H9 (cell line): Measurements from ENCODE around the gene OST4. TPM values are rescaled to one million over a fixed set of nuclear protein-coding genes. Genes with fewer than 3 reads are reported as not detected.
A peak's percentile ranks its signal among the peaks of the same experiment; 100 is the strongest.

ENCODE experiments used
- DNase-seq: peaks from one replicate; pipeline ENCODE4 v3.0.0-alpha.2; 2017
- H2AFZ ChIP-seq: one replicate; pipeline ENCODE4 v1.6.1; 2013; ENCODE audit warnings: mild to moderate bottlenecking, low read length, control low read depth, moderate library complexity
- H2AK5ac ChIP-seq: 2 replicates; pipeline ENCODE4 v1.6.1; 2013; ENCODE audit warnings: low read length, control low read depth, mixed read lengths; ENCODE audit not compliant: insufficient read length
- H2BK120ac ChIP-seq: one replicate; pipeline ENCODE4 v1.6.1; 2013; ENCODE audit warnings: low read depth, mild to moderate bottlenecking, low read length, control low read depth, inconsistent platforms; ENCODE audit not compliant: poor library complexity, severe bottlenecking
- H2BK12ac ChIP-seq: 2 replicates; pipeline ENCODE4 v1.6.1; 2013; ENCODE audit warnings: low read length, control low read depth, mixed read lengths, low read depth; ENCODE audit not compliant: insufficient read length
- H2BK15ac ChIP-seq: 2 replicates; pipeline ENCODE4 v1.6.1; 2013; ENCODE audit warnings: low read depth, low read length, control low read depth
- H2BK20ac ChIP-seq: one replicate; pipeline ENCODE4 v1.6.1; 2013; ENCODE audit warnings: low read depth, mild to moderate bottlenecking, low read length, control low read depth, inconsistent platforms; ENCODE audit not compliant: poor library complexity, severe bottlenecking
- H2BK5ac ChIP-seq: 2 replicates; pipeline ENCODE4 v1.6.1; 2013; ENCODE audit warnings: low read length, control low read depth, mixed read lengths; ENCODE audit not compliant: insufficient read length
- H3K14ac ChIP-seq: 2 replicates; pipeline ENCODE4 v1.6.1; 2013; ENCODE audit warnings: low read length, control low read depth; ENCODE audit not compliant: insufficient read depth
- H3K18ac ChIP-seq: 2 replicates; pipeline ENCODE4 v1.6.1; 2013; ENCODE audit warnings: low read depth, mild to moderate bottlenecking, mixed read lengths, low read length, control low read depth; ENCODE audit not compliant: insufficient read length
- H3K23ac ChIP-seq: 2 replicates; pipeline ENCODE4 v1.6.1; 2013; ENCODE audit warnings: low read length, control low read depth, mixed read lengths, low read depth; ENCODE audit not compliant: insufficient read length
- H3K23me2 ChIP-seq: 2 replicates; pipeline ENCODE4 v1.6.1; 2013; ENCODE audit warnings: low read depth, mild to moderate bottlenecking, mixed read lengths, low read length, control low read depth; ENCODE audit not compliant: insufficient read length, poor library complexity, severe bottlenecking
- H3K27ac ChIP-seq: 2 replicates; pipeline ENCODE4 v1.5.1; 2013; ENCODE audit warnings: low read length, control low read depth, mixed read lengths, low read depth; ENCODE audit not compliant: insufficient read length
- H3K27me3 ChIP-seq: 2 replicates; pipeline ENCODE4 v1.6.1; 2013; ENCODE audit warnings: low read length, control low read depth, inconsistent platforms; ENCODE audit not compliant: insufficient read depth
- H3K4ac ChIP-seq: 2 replicates; pipeline ENCODE4 v1.6.1; 2013; ENCODE audit warnings: low read depth, mild to moderate bottlenecking, control low read depth, inconsistent platforms, low read length, moderate library complexity
- H3K4me1 ChIP-seq: 2 replicates; pipeline ENCODE4 v1.6.1; 2013; ENCODE audit warnings: low read length, control low read depth, inconsistent platforms; ENCODE audit not compliant: insufficient read depth
- H3K4me2 ChIP-seq: 2 replicates; pipeline ENCODE4 v1.6.1; 2013; ENCODE audit warnings: low read length, control low read depth, mixed read lengths; ENCODE audit not compliant: insufficient read length, insufficient read depth
- H3K56ac ChIP-seq: 2 replicates; pipeline ENCODE4 v1.6.1; 2013; ENCODE audit warnings: low read depth, mild to moderate bottlenecking, mixed read lengths, low read length, control low read depth; ENCODE audit not compliant: insufficient read length
- H3K79me1 ChIP-seq: 2 replicates; pipeline ENCODE4 v1.6.1; 2013; ENCODE audit warnings: low read depth, mild to moderate bottlenecking, moderate library complexity, low read length, control low read depth, inconsistent platforms; ENCODE audit not compliant: insufficient read depth, poor library complexity, severe bottlenecking
- H3K79me2 ChIP-seq: 2 replicates; pipeline ENCODE4 v1.6.1; 2013; ENCODE audit warnings: low read length, control low read depth, inconsistent platforms; ENCODE audit not compliant: insufficient read depth
- H3K9ac ChIP-seq: 2 replicates; pipeline ENCODE4 v1.6.1; 2013; ENCODE audit warnings: low read length, control low read depth, mixed read lengths; ENCODE audit not compliant: insufficient read length; ENCODE audit errors: extremely low read depth
- H3K9me3 ChIP-seq: one replicate; pipeline ENCODE4 v1.6.1; 2013; ENCODE audit warnings: low read depth, low read length, inconsistent platforms; ENCODE audit not compliant: control insufficient read depth
- H3T11ph ChIP-seq: one replicate; pipeline ENCODE4 v1.6.1; 2013; ENCODE audit warnings: mild to moderate bottlenecking, low read length, control low read depth, inconsistent platforms
- H4K20me1 ChIP-seq: one replicate; pipeline ENCODE4 v1.6.1; 2013; ENCODE audit not compliant: control insufficient read depth, insufficient read length, insufficient read depth
- H4K5ac ChIP-seq: 2 replicates; pipeline ENCODE4 v1.6.1; 2013; ENCODE audit warnings: low read depth, mild to moderate bottlenecking, mixed read lengths, low read length, control low read depth; ENCODE audit not compliant: insufficient read length
- H4K8ac ChIP-seq: replicated peaks from 2 replicates; pipeline ENCODE4 v1.6.1; 2013; ENCODE audit warnings: low read length, control low read depth, mixed read lengths, low read depth; ENCODE audit not compliant: insufficient read length
- H4K91ac ChIP-seq: 2 replicates; pipeline ENCODE4 v1.6.1; 2013; ENCODE audit warnings: low read depth, mild to moderate bottlenecking, moderate library complexity, mixed read lengths, low read length, control low read depth; ENCODE audit not compliant: insufficient read length
- H3K27ac Mint-ChIP-seq, 3 experiments: 2 replicates in 2 of 3; 3 replicates in 1 of 3; pipeline ENCODE4 v1.8.0; 2020 to 2021; ENCODE audit warnings: mixed read lengths in 3 of 3, mild to moderate bottlenecking in 1 of 3, moderate library complexity in 1 of 3
- H3K27me3 Mint-ChIP-seq: 2 replicates; pipeline ENCODE4 v1.8.0; 2021; ENCODE audit warnings: low read depth, mild to moderate bottlenecking, moderate library complexity, mixed read lengths
- H3K36me3 Mint-ChIP-seq, 3 experiments: 2 replicates in 2 of 3; 3 replicates in 1 of 3; pipeline ENCODE4 v1.8.0; 2020 to 2021; ENCODE audit warnings: low read depth in 3 of 3, mixed read lengths in 3 of 3; ENCODE audit not compliant: insufficient read depth in 1 of 3
- H3K4me1 Mint-ChIP-seq, 2 experiments: 2 replicates each; pipeline ENCODE4 v1.8.0; 2020; ENCODE audit warnings: mixed read lengths in 2 of 2
- H3K4me3 Mint-ChIP-seq, 2 experiments: 2 replicates in 1 of 2; 3 replicates in 1 of 2; pipeline ENCODE4 v1.8.0; 2020 to 2021; ENCODE audit warnings: mild to moderate bottlenecking in 2 of 2, mixed read lengths in 2 of 2, moderate library complexity in 1 of 2
- H3K9me3 Mint-ChIP-seq, 2 experiments: 2 replicates in 1 of 2; 3 replicates in 1 of 2; pipeline ENCODE4 v1.8.0; 2020; ENCODE audit warnings: mild to moderate bottlenecking in 2 of 2, mixed read lengths in 2 of 2, moderate library complexity in 1 of 2
- CTCF ChIP-seq: fragments of 200-600 bp; sonication (generic); conservative IDR thresholded peaks from 3 replicates; pipeline ENCODE4 v1.8.0; 2021; ENCODE audit warnings: antibody characterized with exemption, mild to moderate bottlenecking
- WGBS: extraction: QIAGEN DNeasy Blood & Tissue Kit; methylation state at CpG from one replicate; pipeline ENCODE4 v1.1.7; 2013; ENCODE audit warnings: missing lambda C conversion rate, low lambda C conversion rate, mixed read lengths; ENCODE audit not compliant: insufficient read length; ENCODE audit errors: extremely low coverage; 5-methylcytosine and 5-hydroxymethylcytosine counted together
- total RNA-seq: library from RNA; stranded (reverse); gene quantifications from 2 replicates; pipeline ENCODE4 v1.2.1, GENCODE V29; 2021

OST4 gene
- total RNA-seq, 1 experiment from 2014 or later, result 215 TPM

GRCh38 chr2:27032495-27033252 lies 38.8 kb downstream of the OST4 start, which contains the start of gene TMEM214:
TSS of gene TMEM214 (plus strand) at chr2:27032965. CDS start at chr2:27033016, 51 bp downstream.
- H4K5ac ChIP-seq, result no peak within 1 kb of the TSS
- Mint-ChIP-seq H3K9me3 (no peaks in the 10 kb centered on the region), H3K27ac (peak within 1 kb of the TSS; percentile 27 to 81 (median 36); a peak in 4 of 7 replicates), H3K4me3 (peak within 1 kb of the TSS; percentile 94 to 97), H3K36me3 (peaks cover 13 to 45% (median 44%) of the 10 kb centered on the region in 3 experiments; a peak in 6 of 7 replicates), H3K4me1 (peaks cover 12 to 17% of the 10 kb centered on the region in 2 experiments), H3K27me3 (no peaks in the 10 kb centered on the region)
- no peak within 1 kb of the TSS for H3K18ac ChIP-seq
- peak within 1 kb of the TSS; percentile 53 for H3K9ac ChIP-seq
- H4K91ac ChIP-seq, result no peak within 1 kb of the TSS
- peak within 1 kb of the TSS; percentile 80 for H3K4me2 ChIP-seq
- WGBS, result no CpG with 5 or more reads among the region's 76 CpGs
- H3K23ac ChIP-seq, result no peak within 1 kb of the TSS
- no peaks in the 10 kb centered on the region for H3K27me3 ChIP-seq
- no peak within 1 kb of the TSS for H3T11ph ChIP-seq
- H3K79me2 ChIP-seq, result no peaks in the 10 kb centered on the region
- no peak within 1 kb of the TSS for H2BK15ac ChIP-seq
- no peak within 1 kb of the TSS for H3K56ac ChIP-seq
- H4K8ac ChIP-seq, result no peak within 1 kb of the TSS
- DNase-seq, result peak; percentile 83
- no peaks in the 10 kb centered on the region for H3K4me1 ChIP-seq
- peak; percentile 32; the same call in 2 of the 3 replicates for TF ChIP-seq CTCF
- no peak within 1 kb of the TSS for H3K14ac ChIP-seq
- no peaks in the 10 kb centered on the region for H3K9me3 ChIP-seq
- no peak within 1 kb of the TSS for H2BK120ac ChIP-seq
- no peaks in the 10 kb centered on the region for H3K79me1 ChIP-seq
- H4K20me1 ChIP-seq, result peaks cover 4% of the 10 kb centered on the region
- H2AK5ac ChIP-seq, result no peak within 1 kb of the TSS
- no peak within 1 kb of the TSS for H2BK5ac ChIP-seq
- H2AFZ ChIP-seq, result no peak within 1 kb of the TSS
- peaks cover 7% of the 10 kb centered on the region for H3K23me2 ChIP-seq
- H2BK12ac ChIP-seq, result no peak within 1 kb of the TSS
- no peak within 1 kb of the TSS for H3K4ac ChIP-seq
- H3K27ac ChIP-seq, result no peak within 1 kb of the TSS
- no peak within 1 kb of the TSS for H2BK20ac ChIP-seq
